ENCODE measurements around the gene PRKAG1.
A peak's percentile ranks its signal among the peaks of the same experiment; 100 is the strongest.

PRKAG1 gene

GRCh38 chr12:48997719-48998496 is 20.7 kb downstream of the PRKAG1 start:
- FAIRE-seq: peak; percentile 42
- peak; percentile 89 for DNase-seq (ENCODE audit: insufficient read length)

GRCh38 chr12:48996794-48997718 is 21.5 kb downstream of the PRKAG1 start:
- DNase-seq (ENCODE audit: insufficient read length): peak; percentile 61
- FAIRE-seq: peak; percentile 91
- TF ChIP-seq POLR2A (IDR thresholded peaks at IDR 0.05; ENCODE audit: low read depth, low read length) (no peak), TAF1 (IDR thresholded peaks at IDR 0.05; ENCODE audit: borderline replicate concordance, low read depth, low read length) (no peak), POLR2AphosphoS5 (IDR thresholded peaks at IDR 0.05; ENCODE audit: low read depth, low read length) (no peak)

More at GRCh38 chr12:48997719-48998496, 20.7 kb downstream of the PRKAG1 start:
- TF ChIP-seq POLR2AphosphoS5 (IDR thresholded peaks at IDR 0.05; ENCODE audit: low read depth, low read length) (no peak), POLR2A (IDR thresholded peaks at IDR 0.05; ENCODE audit: low read depth, low read length) (no peak), TAF1 (IDR thresholded peaks at IDR 0.05; ENCODE audit: borderline replicate concordance, low read depth, low read length) (no peak)

DNA sequence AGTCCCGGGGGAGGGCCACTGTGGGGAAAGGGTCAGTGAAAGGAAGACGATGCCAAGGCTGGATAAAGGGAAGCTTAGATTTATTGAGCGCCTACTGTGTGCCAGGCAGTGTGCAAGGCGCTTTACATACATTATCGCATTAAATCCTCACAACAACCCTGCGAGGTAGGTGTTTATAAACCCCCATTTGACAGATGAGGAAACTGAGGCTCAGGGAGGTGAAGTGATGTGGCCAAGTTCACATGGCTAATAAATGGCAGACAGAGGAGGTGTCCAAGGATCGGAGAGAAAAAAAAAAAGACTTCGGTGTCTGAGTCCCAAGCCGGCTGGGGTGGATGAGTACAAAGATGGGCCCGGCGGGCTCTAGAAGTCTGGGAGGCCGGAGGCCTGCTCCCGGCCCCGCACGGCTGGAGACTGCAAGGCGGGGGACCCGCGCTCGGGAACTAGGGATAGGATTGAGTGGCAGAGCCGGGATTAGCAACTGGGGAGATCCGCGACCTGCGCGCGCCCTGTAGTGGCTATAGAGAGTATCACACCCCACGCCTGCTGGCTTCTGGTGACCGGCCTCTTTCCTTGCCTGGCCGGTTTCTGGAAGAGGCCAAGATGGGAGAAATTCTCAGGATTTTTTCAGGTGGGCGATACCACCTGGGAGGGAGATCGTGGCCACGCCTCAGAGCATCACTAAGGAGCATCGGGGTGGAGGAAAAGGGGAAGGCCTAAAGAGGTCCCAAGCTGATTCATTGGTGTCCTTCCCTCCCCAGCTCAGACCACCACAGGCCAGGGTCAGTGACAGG is 23.3 kb downstream of the PRKAG1 start:
- DNase-seq (ENCODE audit: insufficient read length) (peak; percentile 78), FAIRE-seq (peak; percentile 44)
- TF ChIP-seq TAF1 (IDR thresholded peaks at IDR 0.05; ENCODE audit: borderline replicate concordance, low read depth, low read length): no peak
- no peak for TF ChIP-seq POLR2A (IDR thresholded peaks at IDR 0.05; ENCODE audit: low read depth, low read length)
- no peak for TF ChIP-seq POLR2AphosphoS5 (IDR thresholded peaks at IDR 0.05; ENCODE audit: low read depth, low read length)

DNA sequence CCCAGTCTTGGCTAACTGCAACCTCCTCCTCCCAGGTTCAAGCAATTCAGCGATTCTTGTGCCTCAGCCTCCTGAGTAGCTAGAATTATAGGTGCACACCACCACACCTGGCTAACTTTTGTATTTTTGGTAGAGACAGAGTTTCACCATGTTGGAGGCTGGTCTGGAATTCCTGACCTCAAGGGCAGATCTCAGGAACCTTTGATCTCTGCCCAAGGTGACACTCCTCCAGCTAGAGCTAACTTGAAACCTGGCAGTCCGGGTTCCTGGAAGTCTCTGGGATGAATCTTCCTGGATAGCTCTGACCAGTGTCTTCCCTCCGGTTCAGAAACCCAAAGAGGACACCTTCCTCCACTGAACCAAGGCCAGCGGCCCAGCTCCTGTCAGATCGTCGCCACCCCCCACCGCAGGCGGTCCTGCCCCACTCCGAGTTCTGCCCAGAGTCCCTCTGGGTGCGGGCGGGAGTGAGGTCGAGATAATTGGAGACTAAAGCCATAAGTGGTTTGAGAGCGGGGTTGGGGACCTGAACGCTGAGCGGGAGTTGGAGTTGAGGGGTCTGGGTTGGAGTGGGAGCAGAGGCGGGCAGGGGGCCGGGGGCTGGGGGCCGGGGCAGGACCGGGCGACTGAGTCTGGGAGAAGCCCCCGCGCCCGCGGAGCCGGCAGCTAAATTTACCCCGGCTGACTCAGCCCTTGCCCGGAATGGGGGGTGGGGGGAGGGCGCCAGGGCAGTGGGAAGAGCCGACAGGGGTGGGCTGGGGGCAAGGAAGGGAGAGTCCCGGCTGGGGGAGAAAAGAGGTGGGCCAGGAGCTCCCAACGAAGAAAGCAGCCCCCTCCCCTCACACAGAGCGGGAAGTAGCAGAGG is 24.1 kb downstream of the PRKAG1 start:
- no peak for FAIRE-seq
- TF ChIP-seq POLR2AphosphoS5 (IDR thresholded peaks at IDR 0.05; ENCODE audit: low read depth, low read length) (no peak), POLR2A (IDR thresholded peaks at IDR 0.05; ENCODE audit: low read depth, low read length) (no peak), TAF1 (IDR thresholded peaks at IDR 0.05; ENCODE audit: borderline replicate concordance, low read depth, low read length) (no peak)
- no peak for DNase-seq (ENCODE audit: insufficient read length)

DNA sequence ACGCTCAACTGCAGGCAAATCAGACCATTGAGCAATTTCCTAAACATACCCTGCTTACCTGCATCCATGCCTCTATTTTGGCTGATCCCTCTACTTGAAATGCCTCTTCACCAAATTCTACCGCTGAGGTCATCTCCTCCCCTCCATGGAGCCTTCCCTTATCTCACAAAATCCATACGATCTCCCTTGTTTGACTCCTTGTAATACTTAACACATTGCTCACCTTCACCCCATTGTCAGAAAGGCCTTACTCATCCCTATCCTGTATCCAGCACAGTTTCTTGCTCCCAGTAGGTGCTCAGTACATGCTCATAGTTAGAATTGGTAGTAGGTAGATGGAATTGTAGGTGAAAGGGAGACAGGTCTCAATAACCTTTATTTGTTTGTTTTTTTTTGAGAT is 24.8 kb downstream of the PRKAG1 start:
- no peak for TF ChIP-seq POLR2AphosphoS5 (IDR thresholded peaks at IDR 0.05; ENCODE audit: low read depth, low read length)
- no peak for TF ChIP-seq POLR2A (IDR thresholded peaks at IDR 0.05; ENCODE audit: low read depth, low read length)
- no peak for FAIRE-seq
- no peak for DNase-seq (ENCODE audit: insufficient read length)

GRCh38 chr12:48991247-48992050 is 27.1 kb downstream of the PRKAG1 start:
- TF ChIP-seq TAF1 (IDR thresholded peaks at IDR 0.05; ENCODE audit: borderline replicate concordance, low read depth, low read length) (no peak), POLR2AphosphoS5 (IDR thresholded peaks at IDR 0.05; ENCODE audit: low read depth, low read length) (no peak), POLR2A (IDR thresholded peaks at IDR 0.05; ENCODE audit: low read depth, low read length) (no peak)
- FAIRE-seq (no peak), DNase-seq (ENCODE audit: insufficient read length) (no peak)

DNA sequence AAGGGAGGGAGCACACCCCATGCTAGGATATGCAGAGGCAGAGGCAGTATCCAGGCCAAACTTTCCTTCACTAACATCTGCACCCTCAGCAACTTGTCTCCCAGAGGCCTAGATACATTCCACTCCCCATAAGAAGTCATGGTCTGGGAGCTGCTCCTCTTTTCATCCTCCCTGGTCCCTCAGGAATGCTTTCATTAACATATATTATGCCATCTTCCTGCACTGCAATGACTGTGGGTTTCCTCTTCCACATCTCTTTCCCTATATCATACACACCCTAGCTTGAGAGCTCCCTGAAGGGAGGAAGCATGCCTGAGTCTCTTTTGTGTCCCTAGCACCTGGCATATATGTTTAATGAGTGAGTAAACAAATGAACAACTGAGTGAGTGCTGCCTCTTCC is 28.0 kb downstream of the PRKAG1 start:
- FAIRE-seq: no peak
- TF ChIP-seq TAF1 (IDR thresholded peaks at IDR 0.05; ENCODE audit: borderline replicate concordance, low read depth, low read length) (no peak), POLR2AphosphoS5 (IDR thresholded peaks at IDR 0.05; ENCODE audit: low read depth, low read length) (no peak), POLR2A (IDR thresholded peaks at IDR 0.05; ENCODE audit: low read depth, low read length) (no peak)
- DNase-seq (ENCODE audit: insufficient read length): no peak

DNA sequence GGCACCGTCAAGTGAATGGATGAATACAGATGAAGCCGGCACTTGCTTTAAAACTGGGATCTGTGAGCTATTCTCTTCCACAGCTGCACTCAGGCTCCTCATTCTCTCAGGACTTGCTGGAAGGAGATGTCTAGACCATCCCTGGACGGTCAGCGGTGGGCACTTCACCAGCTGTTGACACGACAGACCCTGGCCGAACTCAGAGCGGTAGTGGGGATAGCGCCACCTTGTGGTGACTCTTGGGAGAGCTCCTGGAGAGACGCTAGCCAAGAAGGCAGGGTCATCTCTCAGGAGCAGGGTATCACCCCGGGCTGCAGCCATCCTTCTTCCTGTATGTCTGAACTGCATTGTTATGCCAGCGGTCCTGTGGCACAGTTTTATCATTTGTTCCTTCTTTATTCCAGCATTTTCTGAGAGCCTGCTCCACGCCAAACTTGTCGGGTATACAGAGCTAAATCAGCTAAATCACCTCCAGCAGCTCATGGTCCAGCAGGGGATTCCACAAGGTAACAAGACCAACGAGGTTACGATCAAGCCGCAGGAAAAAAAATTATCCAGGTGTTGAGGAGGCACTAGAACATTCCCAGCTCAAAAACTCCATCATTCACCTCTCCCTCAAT is 30.4 kb downstream of the PRKAG1 start:
- DNase-seq (ENCODE audit: insufficient read length) (no peak), FAIRE-seq (peak; percentile 94)
- no peak for TF ChIP-seq POLR2AphosphoS5 (IDR thresholded peaks at IDR 0.05; ENCODE audit: low read depth, low read length)
- no peak for TF ChIP-seq POLR2A (IDR thresholded peaks at IDR 0.05; ENCODE audit: low read depth, low read length)
- TF ChIP-seq TAF1 (IDR thresholded peaks at IDR 0.05; ENCODE audit: borderline replicate concordance, low read depth, low read length): no peak

GRCh38 chr12:48986720-48987291 is 31.8 kb downstream of the PRKAG1 start:
- TF ChIP-seq POLR2A (IDR thresholded peaks at IDR 0.05; ENCODE audit: low read depth, low read length): no peak
- no peak for TF ChIP-seq POLR2AphosphoS5 (IDR thresholded peaks at IDR 0.05; ENCODE audit: low read depth, low read length)
- no peak for TF ChIP-seq TAF1 (IDR thresholded peaks at IDR 0.05; ENCODE audit: borderline replicate concordance, low read depth, low read length)
- DNase-seq (ENCODE audit: insufficient read length) (no peak), FAIRE-seq (no peak)

All from GM12892 (cell line).